Transverse colon (tissue), 4 donors: ENCODE results near the gene HSPA12A.

Experiments
- CTCF ChIP-seq, 5 experiments: fragments of 200-600 bp in 3 of 5; fragments of 450-650 bp in 2 of 5; sonication (generic) in 3 of 5; IDR thresholded peaks; 1 replicate in 2 of 5; 2 replicates in 3 of 5; pipeline ENCODE4 v1.5.1; 2016 to 2017; ENCODE audit warnings: antibody characterized with exemption in 5 of 5, inconsistent platforms in 3 of 5, mild to moderate bottlenecking in 2 of 5, moderate library complexity in 1 of 5
- POLR2A ChIP-seq: fragments of 450-650 bp; IDR thresholded peaks from one replicate; pipeline ENCODE4 v1.6.1; 2016; ENCODE audit warnings: antibody characterized with exemption, mild to moderate bottlenecking, moderate library complexity
- POLR2AphosphoS5 ChIP-seq, 3 donors: sonication (generic); formaldehyde crosslinking; IDR thresholded peaks; one replicate each; pipeline ENCODE4 v1.6.1; 2016; ENCODE audit warnings: antibody characterized with exemption in 3 of 3

DNA sequence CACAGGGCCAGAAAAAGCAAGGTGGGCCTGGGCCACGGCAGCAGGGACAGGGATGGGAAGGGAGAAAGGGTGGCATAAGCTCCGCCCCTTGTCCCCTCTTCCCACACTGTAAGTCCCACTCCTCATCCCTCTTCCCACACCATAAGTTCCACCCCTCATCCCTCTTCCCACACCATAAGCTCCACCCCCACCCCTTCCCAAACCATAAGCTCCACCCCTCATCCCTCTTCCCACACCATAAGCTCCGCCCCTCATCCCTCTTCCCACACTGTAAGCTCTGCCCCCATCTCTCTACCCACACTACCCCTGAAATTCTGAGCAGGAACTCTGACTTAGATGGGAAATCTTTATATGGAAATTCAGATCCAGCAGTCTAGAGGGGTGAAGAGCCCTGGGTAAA is 55.7 kb downstream of the HSPA12A start:
- TF ChIP-seq CTCF (IDR thresholded peaks at IDR 0.05) (no peak), POLR2A (no peak), POLR2AphosphoS5 (IDR thresholded peaks at IDR 0.05) (no peak)
